Progenitor cell of endocrine pancreas (in vitro differentiated cells): ENCODE measurements around the gene TM2D1. TPM values are rescaled to one million over a fixed set of nuclear protein-coding genes. Genes with fewer than 3 reads are reported as not detected.

ENCODE experiments used
- DNase-seq: peaks from one replicate; pipeline ENCODE4 v3.0.0; 2021; ENCODE audit warnings: low spot score; ENCODE audit not compliant: unreplicated experiment
- H3K27ac Mint-ChIP-seq: 2 replicates; pipeline ENCODE4 v1.8.0; 2021; ENCODE audit warnings: mild to moderate bottlenecking, moderate library complexity, mixed read lengths
- H3K27me3 Mint-ChIP-seq: 2 replicates; pipeline ENCODE4 v1.8.0; 2021; ENCODE audit warnings: mixed read lengths
- H3K36me3 Mint-ChIP-seq: 2 replicates; pipeline ENCODE4 v1.8.0; 2022; ENCODE audit warnings: mixed read lengths; ENCODE audit not compliant: insufficient read depth
- H3K4me1 Mint-ChIP-seq: 2 replicates; pipeline ENCODE4 v1.8.0; 2021; ENCODE audit warnings: low read depth, mixed read lengths
- H3K4me3 Mint-ChIP-seq: 2 replicates; pipeline ENCODE4 v1.8.0; 2021; ENCODE audit warnings: low read depth, mild to moderate bottlenecking, moderate library complexity, mixed read lengths
- H3K9me3 Mint-ChIP-seq: 2 replicates; pipeline ENCODE4 v1.8.0; 2021; ENCODE audit warnings: low read depth, mixed read lengths
- total RNA-seq: library from RNA; stranded (reverse); gene quantifications from 2 replicates; pipeline ENCODE4 v1.2.1, GENCODE V29; 2021
- TF ChIP-seq, protein P1 (sequence below): fragments of 200-600 bp; sonication (generic); IDR thresholded peaks from one replicate; pipeline ENCODE4 v1.5.0; 2021; ENCODE audit warnings: antibody characterized with exemption, mild to moderate bottlenecking; ENCODE audit not compliant: unreplicated experiment

The TM2D1 gene
- total RNA-seq, 1 donor from 2014 or later: 36.7 TPM

- H3K36me3 Mint-ChIP-seq: no peaks in the 10 kb centered on the region
- TF ChIP-seq, protein P1, sequence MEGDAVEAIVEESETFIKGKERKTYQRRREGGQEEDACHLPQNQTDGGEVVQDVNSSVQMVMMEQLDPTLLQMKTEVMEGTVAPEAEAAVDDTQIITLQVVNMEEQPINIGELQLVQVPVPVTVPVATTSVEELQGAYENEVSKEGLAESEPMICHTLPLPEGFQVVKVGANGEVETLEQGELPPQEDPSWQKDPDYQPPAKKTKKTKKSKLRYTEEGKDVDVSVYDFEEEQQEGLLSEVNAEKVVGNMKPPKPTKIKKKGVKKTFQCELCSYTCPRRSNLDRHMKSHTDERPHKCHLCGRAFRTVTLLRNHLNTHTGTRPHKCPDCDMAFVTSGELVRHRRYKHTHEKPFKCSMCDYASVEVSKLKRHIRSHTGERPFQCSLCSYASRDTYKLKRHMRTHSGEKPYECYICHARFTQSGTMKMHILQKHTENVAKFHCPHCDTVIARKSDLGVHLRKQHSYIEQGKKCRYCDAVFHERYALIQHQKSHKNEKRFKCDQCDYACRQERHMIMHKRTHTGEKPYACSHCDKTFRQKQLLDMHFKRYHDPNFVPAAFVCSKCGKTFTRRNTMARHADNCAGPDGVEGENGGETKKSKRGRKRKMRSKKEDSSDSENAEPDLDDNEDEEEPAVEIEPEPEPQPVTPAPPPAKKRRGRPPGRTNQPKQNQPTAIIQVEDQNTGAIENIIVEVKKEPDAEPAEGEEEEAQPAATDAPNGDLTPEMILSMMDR: no peak
- no peaks in the 10 kb centered on the region for H3K9me3 Mint-ChIP-seq
- peaks cover 2% of the 10 kb centered on the region for H3K4me1 Mint-ChIP-seq
- H3K4me3 Mint-ChIP-seq: no peak overlapping the region
- no peak for DNase-seq
- H3K27me3 Mint-ChIP-seq: peaks cover 18% of the 10 kb centered on the region
- no peak overlapping the region for H3K27ac Mint-ChIP-seq
Measured at GRCh38 chr1:61636376-61636775, 88.6 kb downstream of the TM2D1 start.

GRCh38 chr1:61635557-61635956 lies 89.4 kb downstream of the TM2D1 start:
- H3K4me3 Mint-ChIP-seq: no peak overlapping the region
- H3K9me3 Mint-ChIP-seq: no peaks in the 10 kb centered on the region
- H3K4me1 Mint-ChIP-seq: no peaks in the 10 kb centered on the region
- H3K27ac Mint-ChIP-seq: no peak overlapping the region
- no peak for DNase-seq
- TF ChIP-seq, protein P1: no peak
- no peaks in the 10 kb centered on the region for H3K36me3 Mint-ChIP-seq
- peaks cover 13% of the 10 kb centered on the region for H3K27me3 Mint-ChIP-seq

DNA sequence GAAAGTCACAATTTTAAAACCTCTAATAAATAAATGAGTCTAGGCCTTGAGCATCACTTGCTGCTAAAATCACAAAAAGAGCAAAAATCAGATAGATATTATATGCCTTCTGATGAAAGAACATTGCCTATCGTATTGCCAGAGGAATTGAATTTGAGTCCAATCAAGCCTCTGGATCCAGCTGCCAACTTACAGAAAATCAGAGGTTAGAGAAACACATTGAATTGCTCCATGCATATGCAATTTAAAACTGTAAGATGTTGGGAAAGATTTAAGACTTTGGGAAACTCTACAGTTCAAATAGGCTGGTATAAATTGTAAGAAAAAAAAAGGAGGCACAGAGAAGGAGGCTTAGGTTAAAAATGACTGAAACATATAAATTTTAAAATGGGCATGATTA lies 93.5 kb downstream of the TM2D1 start:
- Mint-ChIP-seq H3K27ac (no peak overlapping the region), H3K4me1 (no peaks in the 10 kb centered on the region), H3K36me3 (no peaks in the 10 kb centered on the region), H3K4me3 (no peak overlapping the region), H3K9me3 (no peaks in the 10 kb centered on the region), H3K27me3 (no peaks in the 10 kb centered on the region)
- TF ChIP-seq, protein P1: no peak
- no peak for DNase-seq

Other genes starting within 250 kb of the TM2D1 start
- 122 and 126 TPM in 2 replicates for gene PATJ, start 17.3 kb upstream of the TM2D1 start, total RNA-seq